ENCODE measurements around the gene HPSE2.

The HPSE2 gene

DNA sequence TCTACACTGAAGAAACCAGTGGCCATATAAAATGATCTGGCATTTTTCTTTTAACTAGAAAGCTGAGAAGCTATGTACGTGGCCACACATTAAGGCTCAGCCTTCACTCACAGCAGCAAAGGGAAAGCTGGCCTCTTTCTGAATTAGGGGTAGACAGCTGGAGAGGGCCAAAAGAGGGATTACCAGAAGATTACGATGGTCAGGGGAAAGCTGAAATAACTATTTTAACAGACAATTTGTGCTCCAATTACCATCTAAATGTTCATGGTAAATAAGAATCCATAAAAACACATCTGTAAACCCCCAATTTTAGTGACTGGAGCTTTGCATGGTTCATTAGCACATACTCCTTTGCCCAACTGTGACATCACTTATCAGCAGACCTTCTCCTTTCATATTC, 314.3 kb downstream of the HPSE2 start:
- no peak for TF ChIP-seq EZH2 (IDR thresholded peaks at IDR 0.05; ENCODE audit: borderline replicate concordance, low read depth, low read length, severe bottlenecking)
- TF ChIP-seq, protein P1, sequence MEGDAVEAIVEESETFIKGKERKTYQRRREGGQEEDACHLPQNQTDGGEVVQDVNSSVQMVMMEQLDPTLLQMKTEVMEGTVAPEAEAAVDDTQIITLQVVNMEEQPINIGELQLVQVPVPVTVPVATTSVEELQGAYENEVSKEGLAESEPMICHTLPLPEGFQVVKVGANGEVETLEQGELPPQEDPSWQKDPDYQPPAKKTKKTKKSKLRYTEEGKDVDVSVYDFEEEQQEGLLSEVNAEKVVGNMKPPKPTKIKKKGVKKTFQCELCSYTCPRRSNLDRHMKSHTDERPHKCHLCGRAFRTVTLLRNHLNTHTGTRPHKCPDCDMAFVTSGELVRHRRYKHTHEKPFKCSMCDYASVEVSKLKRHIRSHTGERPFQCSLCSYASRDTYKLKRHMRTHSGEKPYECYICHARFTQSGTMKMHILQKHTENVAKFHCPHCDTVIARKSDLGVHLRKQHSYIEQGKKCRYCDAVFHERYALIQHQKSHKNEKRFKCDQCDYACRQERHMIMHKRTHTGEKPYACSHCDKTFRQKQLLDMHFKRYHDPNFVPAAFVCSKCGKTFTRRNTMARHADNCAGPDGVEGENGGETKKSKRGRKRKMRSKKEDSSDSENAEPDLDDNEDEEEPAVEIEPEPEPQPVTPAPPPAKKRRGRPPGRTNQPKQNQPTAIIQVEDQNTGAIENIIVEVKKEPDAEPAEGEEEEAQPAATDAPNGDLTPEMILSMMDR (IDR thresholded peaks at IDR 0.05; ENCODE audit: borderline replicate concordance, extremely low read depth, low read length, poor library complexity, severe bottlenecking) = no peak
- no peaks in the 10 kb centered on the region for H3K79me2 ChIP-seq (ENCODE audit: insufficient read depth, low read length)
- no peaks in the 10 kb centered on the region for H3K9me3 ChIP-seq (ENCODE audit: insufficient read depth, low read length, severe bottlenecking)
- no peak overlapping the region for H3K4me3 ChIP-seq (ENCODE audit: low read depth in 1 of 2, low read length in 2 of 2)
- no peak overlapping the region for H3K9ac ChIP-seq (ENCODE audit: low read depth, low read length)
- no peak for DNase-seq
- H3K27me3 ChIP-seq (ENCODE audit: insufficient read depth, low read length, poor library complexity) = peaks cover 6% of the 10 kb centered on the region
- no peaks in the 10 kb centered on the region for H3K36me3 ChIP-seq (ENCODE audit: insufficient read depth, low read length)
- no peaks in the 10 kb centered on the region for H4K20me1 ChIP-seq (ENCODE audit: insufficient read depth, low read length)
- no peak for ATAC-seq (ENCODE audit: insufficient read depth, low read depth)
- no peak overlapping the region for H3K4me2 ChIP-seq (ENCODE audit: insufficient read depth, low read length)
- H2AFZ ChIP-seq (ENCODE audit: low read depth, low read length) = no peak overlapping the region
- H3K4me1 ChIP-seq (ENCODE audit: insufficient read depth, low read length) = no peaks in the 10 kb centered on the region
- no peak overlapping the region for H3K27ac ChIP-seq (ENCODE audit: low read length)

DNA sequence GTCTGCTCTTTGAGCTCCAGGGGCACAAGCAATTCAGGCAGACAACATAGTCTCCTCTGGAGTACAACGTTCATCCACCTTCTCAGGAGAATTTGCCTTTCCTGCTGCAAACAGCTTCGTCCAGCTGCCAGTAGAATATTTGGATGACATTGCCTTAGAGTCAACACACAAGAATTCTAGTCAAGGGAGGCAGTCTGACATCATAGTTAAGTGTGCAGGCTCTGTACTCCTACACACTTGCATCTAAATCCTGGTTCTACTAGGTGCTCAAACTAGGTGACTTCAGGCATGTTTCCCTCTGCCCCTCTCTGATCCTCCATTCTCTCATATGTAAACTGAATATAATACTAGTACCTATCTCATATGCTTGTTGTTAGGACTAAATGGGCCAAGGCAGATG, 314.8 kb downstream of the HPSE2 start:
- no peak overlapping the region for H3K4me3 ChIP-seq (ENCODE audit: low read depth in 1 of 2, low read length in 2 of 2)
- H4K20me1 ChIP-seq (ENCODE audit: insufficient read depth, low read length) = no peaks in the 10 kb centered on the region
- DNase-seq = no peak
- H3K27me3 ChIP-seq (ENCODE audit: insufficient read depth, low read length, poor library complexity) = peaks cover 6% of the 10 kb centered on the region
- H3K9me3 ChIP-seq (ENCODE audit: insufficient read depth, low read length, severe bottlenecking) = no peaks in the 10 kb centered on the region
- TF ChIP-seq EZH2 (IDR thresholded peaks at IDR 0.05; ENCODE audit: borderline replicate concordance, low read depth, low read length, severe bottlenecking) = no peak
- TF ChIP-seq, protein P1 (IDR thresholded peaks at IDR 0.05; ENCODE audit: borderline replicate concordance, extremely low read depth, low read length, poor library complexity, severe bottlenecking) = no peak
- H3K79me2 ChIP-seq (ENCODE audit: insufficient read depth, low read length) = no peaks in the 10 kb centered on the region
- no peak for ATAC-seq (ENCODE audit: insufficient read depth, low read depth)
- no peaks in the 10 kb centered on the region for H3K4me1 ChIP-seq (ENCODE audit: insufficient read depth, low read length)
- no peak overlapping the region for H3K9ac ChIP-seq (ENCODE audit: low read depth, low read length)
- H2AFZ ChIP-seq (ENCODE audit: low read depth, low read length) = no peak overlapping the region
- H3K4me2 ChIP-seq (ENCODE audit: insufficient read depth, low read length) = no peak overlapping the region
- no peaks in the 10 kb centered on the region for H3K36me3 ChIP-seq (ENCODE audit: insufficient read depth, low read length)
- H3K27ac ChIP-seq (ENCODE audit: low read length) = no peak overlapping the region

- peaks cover 6% of the 10 kb centered on the region for H3K27me3 ChIP-seq (ENCODE audit: insufficient read depth, low read length, poor library complexity)
- no peak overlapping the region for H3K4me3 ChIP-seq (ENCODE audit: low read depth in 1 of 2, low read length in 2 of 2)
- TF ChIP-seq, protein P1 (IDR thresholded peaks at IDR 0.05; ENCODE audit: borderline replicate concordance, extremely low read depth, low read length, poor library complexity, severe bottlenecking) = no peak
- TF ChIP-seq EZH2 (IDR thresholded peaks at IDR 0.05; ENCODE audit: borderline replicate concordance, low read depth, low read length, severe bottlenecking) = no peak
- ATAC-seq (ENCODE audit: insufficient read depth, low read depth) (no peak), DNase-seq (no peak)
- no peaks in the 10 kb centered on the region for H3K79me2 ChIP-seq (ENCODE audit: insufficient read depth, low read length)
- H3K4me1 ChIP-seq (ENCODE audit: insufficient read depth, low read length) = no peaks in the 10 kb centered on the region
- H3K36me3 ChIP-seq (ENCODE audit: insufficient read depth, low read length) = no peaks in the 10 kb centered on the region
- no peaks in the 10 kb centered on the region for H4K20me1 ChIP-seq (ENCODE audit: insufficient read depth, low read length)
- no peaks in the 10 kb centered on the region for H3K9me3 ChIP-seq (ENCODE audit: insufficient read depth, low read length, severe bottlenecking)
- no peak overlapping the region for H3K4me2 ChIP-seq (ENCODE audit: insufficient read depth, low read length)
- no peak overlapping the region for H3K9ac ChIP-seq (ENCODE audit: low read depth, low read length)
- no peak overlapping the region for H2AFZ ChIP-seq (ENCODE audit: low read depth, low read length)
- no peak overlapping the region for H3K27ac ChIP-seq (ENCODE audit: low read length)
Measured at GRCh38 chr10:98920360-98920759, 315.3 kb downstream of the HPSE2 start.

GRCh38 chr10:98919899-98920298, 315.8 kb downstream of the HPSE2 start:
- Histone ChIP-seq H3K36me3 (ENCODE audit: insufficient read depth, low read length) (no peaks in the 10 kb centered on the region), H3K79me2 (ENCODE audit: insufficient read depth, low read length) (no peaks in the 10 kb centered on the region), H3K4me1 (ENCODE audit: insufficient read depth, low read length) (no peaks in the 10 kb centered on the region), H3K27ac (ENCODE audit: low read length) (no peak overlapping the region), H3K4me3 (ENCODE audit: low read depth in 1 of 2, low read length in 2 of 2) (no peak overlapping the region), H3K27me3 (ENCODE audit: insufficient read depth, low read length, poor library complexity) (peaks cover 6% of the 10 kb centered on the region), H3K9me3 (ENCODE audit: insufficient read depth, low read length, severe bottlenecking) (no peaks in the 10 kb centered on the region), H3K9ac (ENCODE audit: low read depth, low read length) (no peak overlapping the region), H2AFZ (ENCODE audit: low read depth, low read length) (no peak overlapping the region), H3K4me2 (ENCODE audit: insufficient read depth, low read length) (no peak overlapping the region), H4K20me1 (ENCODE audit: insufficient read depth, low read length) (no peaks in the 10 kb centered on the region)
- no peak for TF ChIP-seq EZH2 (IDR thresholded peaks at IDR 0.05; ENCODE audit: borderline replicate concordance, low read depth, low read length, severe bottlenecking)
- TF ChIP-seq, protein P1 (IDR thresholded peaks at IDR 0.05; ENCODE audit: borderline replicate concordance, extremely low read depth, low read length, poor library complexity, severe bottlenecking) = no peak
- ATAC-seq (ENCODE audit: insufficient read depth, low read depth) = no peak
- no peak for DNase-seq

Data from DND-41 (cell line).